Ramos (cell line): ENCODE data around the gene MYO18A.
"Not testable (repeated sequence)": the region's sequence is repeated elsewhere in the genome, so short reads cannot be mapped to it uniquely, and the experiment has no call there.

Experiments used
- in situ Hi-C: fragments of 300-500 bp; cut with MboI; formaldehyde crosslinking; loops from one replicate; pipeline ENCODE4 v1.14.3; 2022; ENCODE audit warnings: low sequenced_read_pairs; ENCODE audit not compliant: unreplicated experiment

MYO18A gene

GRCh38 chr17:29109477-29110371, 70.5 kb downstream of the MYO18A start:
- in situ Hi-C loops = loop anchor here (5.0 kb wide), 1 partner anchor 142 kb away; no protein-coding TSS in a partner anchor

DNA sequence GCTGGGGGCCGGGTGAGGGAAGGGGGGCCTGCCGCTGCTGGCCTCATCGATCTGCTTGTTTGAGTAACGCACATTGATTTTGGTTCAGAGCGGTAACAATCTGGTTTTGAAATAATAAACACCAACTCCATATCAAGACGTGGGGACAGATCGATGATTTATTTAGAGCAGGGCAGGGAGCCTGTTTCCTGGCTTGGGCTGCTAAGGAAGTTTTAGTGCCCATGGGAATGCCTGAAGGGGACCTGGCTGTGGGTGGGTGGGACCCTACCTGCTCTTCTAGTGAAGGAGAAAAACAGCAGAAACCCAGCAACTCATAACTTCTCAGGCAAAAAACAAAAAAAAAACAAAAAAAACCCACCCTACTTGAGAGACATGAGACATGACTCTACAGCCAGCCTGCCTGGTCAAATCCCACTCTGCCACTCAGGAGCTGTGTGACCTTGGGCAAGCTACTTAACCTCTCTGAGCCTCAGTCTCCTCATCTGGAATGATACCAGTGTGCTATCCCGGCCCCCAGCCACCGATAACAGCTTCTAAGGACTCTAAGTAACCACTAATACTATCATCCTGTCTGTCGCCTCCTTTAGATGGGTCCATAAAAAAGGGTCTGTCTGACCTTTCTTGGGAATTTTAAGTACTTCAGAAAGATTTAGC, 71.2 kb downstream of the MYO18A start:
- in situ Hi-C loops = loop anchor here (5.0 kb wide), 1 partner anchor 142 kb away; no protein-coding TSS in a partner anchor

DNA sequence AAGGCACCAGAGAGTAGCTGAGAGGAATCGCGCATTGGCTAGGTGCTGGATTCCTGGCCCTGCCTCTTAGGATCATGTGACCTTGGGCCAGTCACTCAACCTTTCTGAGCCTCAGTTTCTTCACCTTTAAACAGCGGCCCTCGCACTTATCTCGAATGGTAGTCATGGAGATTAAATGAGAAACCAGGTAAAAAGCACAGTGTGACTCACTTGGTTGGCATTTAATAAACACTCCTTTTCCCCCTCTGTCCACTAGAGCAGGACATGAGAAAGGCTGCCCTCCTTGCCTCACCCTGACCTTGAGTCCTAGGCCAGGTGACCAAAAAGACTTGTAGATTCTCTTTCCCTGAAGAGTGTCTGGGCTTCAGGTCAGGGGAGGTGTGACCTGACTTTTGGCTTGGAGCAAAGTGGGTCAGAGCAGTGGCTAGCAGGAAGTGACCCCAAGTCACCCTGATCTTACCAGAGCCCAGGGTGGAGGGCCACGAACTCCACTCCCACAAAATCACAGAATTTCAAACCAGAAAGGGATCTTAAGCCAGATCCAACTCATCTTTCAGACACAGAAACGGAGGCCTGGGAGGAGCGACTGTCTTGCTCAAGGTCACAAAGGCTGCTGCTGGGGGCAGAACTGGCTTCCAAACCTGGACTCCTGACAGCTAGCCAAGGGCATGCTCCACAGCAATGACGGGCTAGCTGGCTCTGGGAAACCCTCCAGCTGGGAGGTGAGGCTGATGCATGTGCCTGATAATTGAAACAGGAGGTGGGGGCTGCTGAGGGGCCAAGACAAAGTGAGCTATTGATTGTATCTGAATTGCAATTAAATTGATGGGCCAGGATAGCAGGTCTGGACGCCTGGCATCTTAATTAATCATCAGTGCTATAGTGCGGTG, 72.0 kb downstream of the MYO18A start:
- in situ Hi-C loops = loop anchor here (5.0 kb wide), 1 partner anchor 141 kb away; no protein-coding TSS in a partner anchor

- in situ Hi-C loops = loop anchor here (5.0 kb wide), 1 partner anchor 140 kb away; no protein-coding TSS in a partner anchor
Observed at GRCh38 chr17:29107084-29107483, 73.1 kb downstream of the MYO18A start.

GRCh38 chr17:29103341-29103740, 76.9 kb downstream of the MYO18A start:
- in situ Hi-C loops = no loop called here

- in situ Hi-C loops = no loop called here
Observed at GRCh38 chr17:29102741-29103181, 77.4 kb downstream of the MYO18A start.

- in situ Hi-C loops = no loop called here
Observed at GRCh38 chr17:29102046-29102445, 78.2 kb downstream of the MYO18A start.

DNA sequence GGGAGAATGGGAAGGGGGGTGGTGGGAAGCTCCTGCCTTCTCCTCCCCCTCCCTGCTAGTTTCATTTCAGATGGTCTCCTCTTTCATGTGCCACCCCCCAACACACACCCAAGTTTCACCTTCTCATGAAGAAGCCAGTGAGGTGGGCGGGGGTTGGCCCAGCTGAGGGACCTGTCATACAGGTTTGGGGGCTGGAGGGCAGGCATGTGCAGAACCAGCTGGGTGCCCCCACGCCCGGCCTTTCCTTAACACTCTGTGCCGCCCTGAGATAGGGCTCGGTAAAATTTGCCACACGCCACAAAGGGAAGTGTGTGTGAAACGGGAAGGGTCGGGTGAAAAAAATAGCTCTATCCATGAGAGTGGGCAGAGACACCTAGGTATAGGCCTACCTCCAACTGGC, 79.9 kb downstream of the MYO18A start:
- in situ Hi-C loops = no loop called here

- in situ Hi-C loops = no loop called here
Observed at GRCh38 chr17:29099527-29099926, 80.7 kb downstream of the MYO18A start.

DNA sequence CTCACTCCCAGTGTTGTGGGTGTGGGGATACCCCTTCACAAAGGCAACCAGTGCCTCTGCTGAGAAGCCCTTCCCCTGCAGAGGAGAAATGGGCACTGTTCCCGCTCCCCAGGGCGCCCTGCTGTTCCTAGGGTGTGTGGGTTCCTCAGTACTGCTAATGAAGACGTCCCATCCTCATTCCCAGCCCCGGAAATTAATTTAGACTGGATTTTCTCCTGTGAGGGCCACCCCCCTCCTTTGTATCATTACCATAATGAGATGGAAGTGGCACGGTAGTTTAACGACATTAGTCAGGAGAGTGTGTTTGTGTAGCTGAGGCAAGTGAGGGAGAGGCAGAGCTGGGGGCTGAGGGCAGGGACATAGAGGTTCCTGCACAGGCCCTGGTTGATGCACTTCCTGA, 84.1 kb downstream of the MYO18A start:
- in situ Hi-C loops = no loop called here

GRCh38 chr17:29095439-29095838, 84.8 kb downstream of the MYO18A start:
- in situ Hi-C loops = no loop called here

DNA sequence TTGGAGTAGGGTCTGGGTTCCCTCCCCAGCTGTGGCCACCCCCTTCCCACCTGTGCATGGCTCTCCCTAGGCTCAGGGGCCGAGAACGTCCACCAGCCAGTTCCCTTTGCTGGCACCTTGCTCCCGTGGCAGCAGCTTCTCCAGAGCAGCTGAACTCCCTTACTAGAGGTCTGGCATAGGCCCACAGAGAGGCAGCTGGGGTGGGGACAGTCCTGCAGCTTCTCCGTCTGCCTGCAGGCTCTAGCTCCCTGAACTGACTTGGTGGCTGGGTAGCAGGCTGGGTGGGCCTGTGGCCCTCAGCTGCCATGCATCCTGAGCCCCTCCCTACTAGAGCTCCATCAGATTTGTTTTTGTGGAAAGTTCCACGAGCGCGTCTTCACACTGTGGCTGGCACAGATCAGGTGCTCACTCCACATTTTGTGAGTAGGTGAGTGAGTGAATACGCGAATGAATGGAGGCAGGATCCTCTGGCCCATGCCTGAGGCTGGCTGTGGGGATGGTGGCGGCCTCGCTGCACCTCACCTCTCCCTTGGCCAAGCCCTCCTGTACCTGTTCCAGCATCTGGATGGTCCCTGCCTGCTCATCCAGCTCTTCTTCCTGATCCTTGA, 86.0 kb downstream of the MYO18A start:
- in situ Hi-C loops = no loop called here

DNA sequence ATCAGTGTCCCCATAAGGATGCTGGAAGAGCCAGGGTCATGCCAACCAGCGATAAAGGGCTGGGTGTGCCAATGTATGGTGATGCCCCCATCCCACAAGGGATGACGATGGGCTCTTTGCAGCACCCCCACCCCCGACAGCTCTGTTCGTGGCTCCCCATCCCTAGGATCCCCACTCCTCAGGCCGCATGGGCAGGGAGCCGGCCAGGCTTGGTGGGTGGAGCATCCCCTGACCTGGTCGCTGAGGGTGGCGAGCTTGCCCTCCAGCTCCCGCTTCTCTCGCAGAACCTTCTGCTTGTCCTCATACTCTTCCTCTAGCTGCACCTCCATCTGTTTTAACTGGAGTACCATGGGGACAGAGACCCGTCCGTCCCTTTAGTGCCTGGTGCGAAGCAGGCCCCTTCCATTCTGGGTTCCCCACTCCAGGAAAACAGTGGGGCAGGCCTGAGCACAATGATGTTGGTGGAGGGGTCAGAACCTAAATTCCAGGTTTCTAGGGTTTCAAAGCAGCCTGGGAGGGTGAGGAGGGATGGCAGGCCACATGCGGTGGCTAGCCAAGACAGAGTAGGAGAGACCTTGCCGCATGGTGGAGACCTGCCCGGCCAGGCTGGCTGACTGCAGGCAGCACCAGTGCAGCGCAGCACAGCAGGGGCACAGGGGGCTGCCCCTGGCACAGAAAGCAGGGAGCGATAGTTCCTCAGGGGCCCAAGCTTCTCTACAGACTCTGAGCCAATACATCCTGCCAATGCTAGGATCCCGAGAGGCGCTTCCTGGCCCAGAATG, 86.9 kb downstream of the MYO18A start:
- in situ Hi-C loops = no loop called here

GRCh38 chr17:29091606-29092289, 88.5 kb downstream of the MYO18A start:
- in situ Hi-C loops = no loop called here

- in situ Hi-C loops = no loop called here
Observed at GRCh38 chr17:29090750-29091605, 89.2 kb downstream of the MYO18A start.

DNA sequence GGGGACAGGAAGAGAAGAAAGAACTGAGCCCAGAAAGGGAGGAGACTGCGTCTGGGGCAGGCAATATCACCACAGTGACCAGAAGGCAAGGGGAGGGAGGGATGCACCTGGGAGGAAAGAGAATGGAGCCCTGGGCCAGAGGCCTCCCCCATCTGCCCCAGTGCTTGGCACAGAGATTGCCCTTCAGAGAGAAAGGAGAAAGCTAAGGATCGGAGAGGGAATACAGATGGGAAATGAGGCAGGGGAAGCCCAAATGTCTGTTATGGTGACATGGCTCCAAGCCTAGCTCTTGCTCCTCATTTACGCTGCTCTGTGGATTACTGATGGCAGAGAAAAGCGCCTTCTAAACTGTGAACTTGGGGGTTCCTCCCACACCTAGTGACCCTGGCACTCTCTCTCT, 90.1 kb downstream of the MYO18A start:
- in situ Hi-C loops = no loop called here

DNA sequence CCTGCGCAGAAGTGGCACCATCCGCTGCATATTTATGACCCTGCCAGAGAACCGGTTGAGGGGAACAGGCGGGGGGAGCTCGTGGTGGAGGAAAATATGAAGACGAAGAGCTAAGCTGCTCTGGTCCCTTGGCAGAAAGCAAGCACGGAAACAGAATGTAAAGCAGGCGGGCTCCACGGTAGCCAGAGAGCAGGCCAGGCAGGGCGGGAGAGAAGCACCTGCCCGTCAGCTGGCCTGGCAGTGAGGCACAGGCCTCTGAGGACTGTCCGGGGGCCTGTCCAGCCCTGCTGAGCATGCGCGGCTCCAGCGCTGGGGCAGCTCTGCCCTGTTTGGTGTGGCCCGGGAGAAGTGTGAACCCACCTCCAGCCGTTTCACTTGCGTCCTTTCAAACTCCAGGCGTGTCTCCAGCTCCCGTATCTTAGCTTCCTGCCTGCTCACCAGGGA, 90.6 kb downstream of the MYO18A start:
- in situ Hi-C loops = no loop called here

- in situ Hi-C loops = not testable (repeated sequence)
Observed at GRCh38 chr17:29088782-29089181, 91.4 kb downstream of the MYO18A start.
